ENCODE measurements around the gene FAHD2B.
"Not testable (repeated sequence)": the region's sequence is repeated elsewhere in the genome, so short reads cannot be mapped to it uniquely, and the experiment has no call there.

DNA sequence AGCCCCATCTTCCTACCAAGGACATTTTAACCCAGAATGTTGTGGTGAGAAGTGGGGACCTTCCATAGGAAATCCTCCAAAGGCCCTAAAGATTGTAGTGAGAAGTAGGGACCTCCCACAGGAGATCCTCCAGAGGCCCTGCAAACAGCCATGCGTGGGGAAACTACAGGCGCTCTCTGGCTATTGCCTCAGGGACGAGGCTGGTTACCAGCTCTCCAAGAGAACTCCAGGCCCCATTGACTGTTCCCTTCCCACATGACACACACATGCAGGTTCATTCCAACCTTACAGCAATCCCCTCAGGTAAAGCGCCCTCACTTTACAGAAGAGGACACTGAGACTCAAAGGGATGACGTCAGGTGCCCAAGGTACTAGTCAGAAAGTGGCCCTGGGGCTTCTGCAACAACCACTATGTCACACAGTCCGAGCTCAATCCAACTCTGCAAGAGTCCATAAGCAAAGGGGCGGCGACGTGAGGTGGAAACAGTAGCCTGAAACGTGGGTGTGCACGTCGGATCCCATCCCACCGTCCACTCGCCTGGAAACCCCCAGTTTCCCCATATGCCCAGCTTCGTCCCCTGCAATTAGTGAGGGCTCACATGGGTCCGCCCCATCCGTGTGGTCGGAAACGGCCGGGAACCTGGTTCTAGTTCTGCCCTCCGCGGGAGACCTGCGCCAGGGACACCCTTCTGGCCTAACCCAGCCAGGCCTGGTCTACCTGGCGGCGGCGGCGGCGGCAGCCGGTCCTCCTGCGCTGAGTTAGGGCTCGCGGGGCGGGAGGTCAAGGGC is 505 bp downstream of the FAHD2B start:
- TF ChIP-seq, protein P1, sequence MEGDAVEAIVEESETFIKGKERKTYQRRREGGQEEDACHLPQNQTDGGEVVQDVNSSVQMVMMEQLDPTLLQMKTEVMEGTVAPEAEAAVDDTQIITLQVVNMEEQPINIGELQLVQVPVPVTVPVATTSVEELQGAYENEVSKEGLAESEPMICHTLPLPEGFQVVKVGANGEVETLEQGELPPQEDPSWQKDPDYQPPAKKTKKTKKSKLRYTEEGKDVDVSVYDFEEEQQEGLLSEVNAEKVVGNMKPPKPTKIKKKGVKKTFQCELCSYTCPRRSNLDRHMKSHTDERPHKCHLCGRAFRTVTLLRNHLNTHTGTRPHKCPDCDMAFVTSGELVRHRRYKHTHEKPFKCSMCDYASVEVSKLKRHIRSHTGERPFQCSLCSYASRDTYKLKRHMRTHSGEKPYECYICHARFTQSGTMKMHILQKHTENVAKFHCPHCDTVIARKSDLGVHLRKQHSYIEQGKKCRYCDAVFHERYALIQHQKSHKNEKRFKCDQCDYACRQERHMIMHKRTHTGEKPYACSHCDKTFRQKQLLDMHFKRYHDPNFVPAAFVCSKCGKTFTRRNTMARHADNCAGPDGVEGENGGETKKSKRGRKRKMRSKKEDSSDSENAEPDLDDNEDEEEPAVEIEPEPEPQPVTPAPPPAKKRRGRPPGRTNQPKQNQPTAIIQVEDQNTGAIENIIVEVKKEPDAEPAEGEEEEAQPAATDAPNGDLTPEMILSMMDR (IDR thresholded peaks at IDR 0.05; ENCODE audit: low read depth, low read length, missing input control): not testable (repeated sequence)
- not testable (repeated sequence) for TF ChIP-seq GABPA (IDR thresholded peaks at IDR 0.05 in 1 of 2, conservative IDR thresholded peaks at IDR 0.05 in 1 of 2); RAD21 (IDR thresholded peaks at IDR 0.05); SP1 (IDR thresholded peaks at IDR 0.05); TAF1 (conservative IDR thresholded peaks at IDR 0.05); YY1 (IDR thresholded peaks at IDR 0.05); MAX (IDR thresholded peaks at IDR 0.05); EGR1 (IDR thresholded peaks at IDR 0.05; ENCODE audit: low read depth in 2 of 2); ATF3 (IDR thresholded peaks at IDR 0.05); FOXA1 (IDR thresholded peaks at IDR 0.05)
- TF ChIP-seq, protein P2, sequence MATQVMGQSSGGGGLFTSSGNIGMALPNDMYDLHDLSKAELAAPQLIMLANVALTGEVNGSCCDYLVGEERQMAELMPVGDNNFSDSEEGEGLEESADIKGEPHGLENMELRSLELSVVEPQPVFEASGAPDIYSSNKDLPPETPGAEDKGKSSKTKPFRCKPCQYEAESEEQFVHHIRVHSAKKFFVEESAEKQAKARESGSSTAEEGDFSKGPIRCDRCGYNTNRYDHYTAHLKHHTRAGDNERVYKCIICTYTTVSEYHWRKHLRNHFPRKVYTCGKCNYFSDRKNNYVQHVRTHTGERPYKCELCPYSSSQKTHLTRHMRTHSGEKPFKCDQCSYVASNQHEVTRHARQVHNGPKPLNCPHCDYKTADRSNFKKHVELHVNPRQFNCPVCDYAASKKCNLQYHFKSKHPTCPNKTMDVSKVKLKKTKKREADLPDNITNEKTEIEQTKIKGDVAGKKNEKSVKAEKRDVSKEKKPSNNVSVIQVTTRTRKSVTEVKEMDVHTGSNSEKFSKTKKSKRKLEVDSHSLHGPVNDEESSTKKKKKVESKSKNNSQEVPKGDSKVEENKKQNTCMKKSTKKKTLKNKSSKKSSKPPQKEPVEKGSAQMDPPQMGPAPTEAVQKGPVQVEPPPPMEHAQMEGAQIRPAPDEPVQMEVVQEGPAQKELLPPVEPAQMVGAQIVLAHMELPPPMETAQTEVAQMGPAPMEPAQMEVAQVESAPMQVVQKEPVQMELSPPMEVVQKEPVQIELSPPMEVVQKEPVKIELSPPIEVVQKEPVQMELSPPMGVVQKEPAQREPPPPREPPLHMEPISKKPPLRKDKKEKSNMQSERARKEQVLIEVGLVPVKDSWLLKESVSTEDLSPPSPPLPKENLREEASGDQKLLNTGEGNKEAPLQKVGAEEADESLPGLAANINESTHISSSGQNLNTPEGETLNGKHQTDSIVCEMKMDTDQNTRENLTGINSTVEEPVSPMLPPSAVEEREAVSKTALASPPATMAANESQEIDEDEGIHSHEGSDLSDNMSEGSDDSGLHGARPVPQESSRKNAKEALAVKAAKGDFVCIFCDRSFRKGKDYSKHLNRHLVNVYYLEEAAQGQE (IDR thresholded peaks at IDR 0.05): not testable (repeated sequence)

All from liver (tissue), 3 donors.